GM04504 (cell line): ENCODE data around the gene RPS3A.
"Not testable (repeated sequence)": the region's sequence is repeated elsewhere in the genome, so short reads cannot be mapped to it uniquely, and the experiment has no call there.

ENCODE experiments used
- DNase-seq: peaks from one replicate; pipeline ENCODE4 v3.0.0-alpha.2; 2012; ENCODE audit warnings: low read depth

RPS3A gene

GRCh38 chr4:151099229-151099975 lies at the start of gene RPS3A:
Gene RPS3A, plus strand, starts transcription at chr4:151099628. Its CDS starts 25 bp downstream, at chr4:151099653.
- DNase-seq: peak; percentile 92

- DNase-seq: no peak
These were observed 46.6 kb upstream of the RPS3A start for GRCh38 chr4:151052785-151053184.

GRCh38 chr4:151055539-151055938 lies 43.9 kb upstream of the RPS3A start:
- no peak for DNase-seq

GRCh38 chr4:151063143-151063542 lies 36.3 kb upstream of the RPS3A start:
- DNase-seq: not testable (repeated sequence)

- no peak for DNase-seq
These were observed 32.0 kb upstream of the RPS3A start for GRCh38 chr4:151067316-151067970.

- no peak for DNase-seq
These were observed 25.0 kb upstream of the RPS3A start for GRCh38 chr4:151074416-151074916.

GRCh38 chr4:151077978-151078377 lies 21.4 kb upstream of the RPS3A start:
- DNase-seq: not testable (repeated sequence)

GRCh38 chr4:151087467-151087866 lies 12.0 kb upstream of the RPS3A start:
- no peak for DNase-seq

GRCh38 chr4:151091047-151091446 lies 8.4 kb upstream of the RPS3A start:
- no peak for DNase-seq

- DNase-seq: no peak
These were observed 6.9 kb upstream of the RPS3A start for GRCh38 chr4:151092488-151092887.

- DNase-seq: no peak
These were observed 6.2 kb upstream of the RPS3A start for GRCh38 chr4:151093203-151093602.

GRCh38 chr4:151094290-151094751 lies 5.1 kb upstream of the RPS3A start:
- no peak for DNase-seq

- DNase-seq: no peak
These were observed 4.3 kb upstream of the RPS3A start for GRCh38 chr4:151095142-151095541.

- DNase-seq: no peak
These were observed 1.7 kb upstream of the RPS3A start for GRCh38 chr4:151097759-151098158.

- DNase-seq: no peak
These were observed 524 bp upstream of the RPS3A start for GRCh38 chr4:151098979-151099228.

GRCh38 chr4:151099976-151100417 lies 569 bp downstream of the RPS3A start:
- peak; percentile 19 for DNase-seq

GRCh38 chr4:151100531-151100930 lies 1.1 kb downstream of the RPS3A start:
- DNase-seq: no peak

- no peak for DNase-seq
These were observed 4.3 kb downstream of the RPS3A start for GRCh38 chr4:151103758-151104157.

- no peak for DNase-seq
These were observed 5.2 kb downstream of the RPS3A start for GRCh38 chr4:151104621-151105020.

GRCh38 chr4:151105454-151106032 lies 6.1 kb downstream of the RPS3A start:
- no peak for DNase-seq

- no peak for DNase-seq
These were observed 7.6 kb downstream of the RPS3A start for GRCh38 chr4:151107063-151107462.

- DNase-seq: no peak
These were observed 10.8 kb downstream of the RPS3A start for GRCh38 chr4:151110236-151110635.

GRCh38 chr4:151114338-151114737 lies 14.9 kb downstream of the RPS3A start:
- DNase-seq: no peak
